Measurements from ENCODE around the gene ANKRD13A.
"Not testable (repeated sequence)": the region's sequence is repeated elsewhere in the genome, so short reads cannot be mapped to it uniquely, and the experiment has no call there.

The ANKRD13A gene

DNA sequence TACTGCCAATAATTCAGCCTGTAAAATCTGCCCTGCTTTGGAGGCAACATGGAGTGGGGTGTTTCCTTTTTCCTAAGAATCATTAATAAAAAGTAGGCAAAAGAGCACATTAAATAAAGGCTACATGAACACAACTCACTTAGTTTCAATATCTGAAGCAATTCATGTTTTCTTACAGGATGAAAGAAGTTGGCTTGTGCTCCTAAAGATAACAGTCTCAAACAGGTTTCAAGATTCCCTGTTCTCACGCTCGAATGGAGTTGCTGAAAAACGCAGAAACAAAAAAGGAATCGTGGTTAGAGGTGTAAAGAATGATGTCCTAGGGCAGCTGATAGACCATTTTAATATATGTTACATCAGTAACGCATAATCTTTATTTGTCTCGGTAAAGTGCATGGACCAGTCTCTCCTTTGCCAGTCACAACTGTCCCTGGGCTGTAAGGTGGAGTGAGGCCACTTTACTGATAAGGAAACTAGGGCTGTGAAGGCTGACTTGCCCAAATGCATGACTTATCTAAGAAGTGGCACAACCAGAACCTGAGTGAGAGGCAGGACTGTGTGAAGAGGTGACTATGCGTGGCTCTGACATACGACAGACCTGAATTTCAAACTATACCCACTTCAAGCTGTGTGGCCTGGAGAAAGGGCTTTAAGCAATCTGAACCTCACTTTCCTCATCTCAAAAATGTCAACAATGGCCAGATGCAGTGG lies 15.6 kb upstream of the ANKRD13A start:
- no peak for DNase-seq (ENCODE audit: low spot score)

- DNase-seq (ENCODE audit: low spot score): not testable (repeated sequence)
Observed at GRCh38 chr12:109986236-109986635, 13.0 kb upstream of the ANKRD13A start.

GRCh38 chr12:109987615-109988014 lies 11.6 kb upstream of the ANKRD13A start:
- DNase-seq (ENCODE audit: low spot score): no peak

GRCh38 chr12:109988274-109988673 lies 11.0 kb upstream of the ANKRD13A start:
- no peak for DNase-seq (ENCODE audit: low spot score)

DNA sequence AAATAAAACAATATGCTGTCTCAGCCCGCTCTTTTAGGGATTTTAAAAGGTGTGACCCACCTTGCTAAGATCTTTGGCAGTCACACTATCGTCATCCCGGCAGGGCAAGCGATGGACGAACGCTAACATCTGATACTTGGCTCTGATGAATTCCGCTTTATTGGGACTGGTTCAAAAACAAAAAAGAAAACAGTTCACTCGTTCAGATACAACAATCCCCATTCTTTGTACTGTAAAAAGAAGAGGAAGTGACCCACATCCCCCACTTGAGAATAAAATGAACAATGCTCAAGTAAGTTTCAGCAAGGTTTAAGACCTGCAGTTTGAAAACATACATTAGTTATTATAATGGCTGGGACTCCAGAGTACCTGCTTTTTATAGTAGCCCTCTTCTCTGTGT lies 10.3 kb upstream of the ANKRD13A start:
- DNase-seq (ENCODE audit: low spot score): no peak

GRCh38 chr12:109989380-109989779 lies 9.8 kb upstream of the ANKRD13A start:
- DNase-seq (ENCODE audit: low spot score): no peak

- DNase-seq (ENCODE audit: low spot score): no peak
Observed at GRCh38 chr12:109991586-109991985, 7.6 kb upstream of the ANKRD13A start.

GRCh38 chr12:109993091-109993490 lies 6.1 kb upstream of the ANKRD13A start:
- DNase-seq (ENCODE audit: low spot score): no peak

GRCh38 chr12:109994401-109995175 lies 4.6 kb upstream of the ANKRD13A start:
- no peak for DNase-seq (ENCODE audit: low spot score)

DNA sequence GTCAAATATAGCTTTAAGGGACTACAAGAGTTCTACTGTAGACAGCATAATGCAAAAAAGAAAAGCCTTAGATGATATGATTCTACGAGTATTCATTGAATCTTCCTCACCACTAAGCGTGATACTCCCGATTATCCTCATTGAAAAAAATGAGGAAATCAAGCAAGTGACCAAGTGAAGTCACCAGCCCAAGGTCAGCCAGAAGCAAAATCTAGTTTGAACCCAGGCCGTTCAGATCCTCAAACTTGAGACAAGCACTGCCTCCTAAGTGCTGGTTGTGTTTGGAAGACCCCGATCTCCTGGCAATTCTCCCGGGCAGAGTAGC lies 3.9 kb upstream of the ANKRD13A start:
- no peak for DNase-seq (ENCODE audit: low spot score)

DNA sequence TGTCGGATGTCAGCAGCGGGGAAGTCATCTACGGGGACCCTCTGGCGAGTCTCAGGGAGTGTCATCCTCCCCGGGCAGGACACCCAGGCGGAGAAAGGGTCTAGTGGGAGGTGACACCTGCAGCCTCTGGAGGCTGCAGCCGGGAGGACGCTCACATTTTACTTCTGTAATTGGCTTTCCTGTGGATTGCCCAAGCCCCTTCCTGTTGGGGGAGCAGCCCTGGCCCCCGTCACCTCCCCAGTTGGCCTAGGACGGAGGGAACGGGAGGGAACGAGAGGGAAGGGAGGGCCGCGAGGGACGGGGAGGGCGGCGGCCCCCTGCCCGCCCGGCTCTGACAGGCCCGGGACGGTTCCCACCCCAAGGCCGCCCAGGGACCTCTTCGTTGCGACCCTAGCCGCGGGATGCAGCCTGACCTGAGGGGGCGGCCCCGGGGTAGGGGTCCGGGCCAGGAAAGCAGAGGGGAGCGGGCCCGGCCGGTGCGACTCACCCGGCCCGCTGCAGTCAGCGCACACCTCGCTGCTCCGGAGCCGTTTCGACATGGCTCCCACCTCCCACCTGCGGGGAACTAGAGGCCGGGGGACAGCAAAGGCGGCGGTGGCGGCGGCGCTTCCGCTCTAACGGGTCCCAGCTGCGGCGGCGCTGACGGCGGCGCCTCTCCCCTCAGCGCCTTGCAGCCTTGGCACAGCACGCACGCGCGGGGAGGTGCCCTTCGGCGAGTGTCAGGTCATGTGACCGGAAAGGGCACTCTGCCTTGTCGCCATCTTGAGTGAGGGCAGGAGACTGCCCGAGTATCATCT lies 3.3 kb upstream of the ANKRD13A start, which contains the start of gene GIT2:
GIT2 (minus strand) TSS at position 683 of the 797 bp plus-strand sequence; CDS start at position 539, 144 bp downstream.
- DNase-seq (ENCODE audit: low spot score): peak; percentile 94

- no peak for DNase-seq (ENCODE audit: low spot score)
Observed at GRCh38 chr12:109996483-109996853, 2.8 kb upstream of the ANKRD13A start.

- DNase-seq (ENCODE audit: low spot score): no peak
Observed at GRCh38 chr12:109997393-109997792, 1.8 kb upstream of the ANKRD13A start.

DNA sequence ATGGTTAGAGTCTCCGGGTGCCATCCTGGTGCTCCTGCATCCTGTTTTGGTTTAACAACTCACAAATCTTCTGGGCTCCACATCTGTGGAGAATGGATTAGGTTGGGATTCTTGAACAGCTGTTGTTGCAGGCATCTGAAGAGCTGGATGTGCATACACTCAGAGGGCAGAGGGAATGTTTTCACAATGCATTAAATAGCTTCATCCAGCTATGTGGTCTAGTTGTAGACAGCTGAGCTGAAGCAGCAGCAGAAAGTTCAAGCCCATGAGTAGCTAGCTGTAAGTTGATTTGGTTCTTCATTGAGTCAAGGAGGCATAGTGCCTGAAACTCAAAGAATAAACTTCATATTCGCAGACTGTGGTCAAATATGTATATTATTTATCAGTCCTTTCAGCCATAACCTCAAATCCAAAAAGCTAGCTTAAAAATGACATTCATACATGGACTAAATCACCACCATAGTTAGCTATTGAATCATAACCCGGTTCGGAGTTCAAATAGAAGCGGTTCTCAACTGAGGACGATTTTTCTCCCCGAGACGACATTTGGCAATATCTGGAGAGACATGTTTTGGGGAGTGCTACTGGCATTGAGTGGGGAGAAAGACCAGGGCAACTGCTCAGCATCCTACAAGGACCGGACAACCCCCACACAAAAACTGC lies 858 bp upstream of the ANKRD13A start:
- no peak for DNase-seq (ENCODE audit: low spot score)

GRCh38 chr12:109999649-109999971 lies 380 bp downstream of the ANKRD13A start:
- no peak for DNase-seq (ENCODE audit: low spot score)

DNA sequence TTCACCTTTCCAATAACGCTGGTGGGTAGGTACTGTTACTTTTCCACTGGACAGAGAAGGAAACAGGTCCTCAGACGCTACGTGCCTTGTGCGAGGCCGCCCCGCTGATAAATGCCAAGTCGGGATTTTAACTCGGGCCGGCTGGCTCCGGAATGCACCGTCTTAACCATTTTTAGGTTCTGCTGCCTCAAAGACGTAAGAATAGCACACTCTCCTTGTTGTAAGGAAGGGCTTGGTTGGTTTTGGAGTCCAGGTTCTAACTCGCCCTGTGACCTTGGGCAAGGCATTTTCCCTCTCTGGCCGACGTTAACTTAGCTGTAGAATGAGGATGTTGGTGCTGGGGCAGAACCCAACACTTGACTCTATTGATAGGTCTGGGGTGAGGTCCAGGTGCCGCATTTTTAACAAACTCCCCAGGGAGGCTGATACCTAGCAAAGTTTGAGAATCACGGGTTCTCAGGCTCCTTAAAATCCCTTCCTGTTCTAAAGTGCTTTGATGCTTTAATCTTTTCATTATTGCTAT lies 814 bp downstream of the ANKRD13A start:
- no peak for DNase-seq (ENCODE audit: low spot score)

GRCh38 chr12:110001596-110001995 lies 2.4 kb downstream of the ANKRD13A start:
- DNase-seq (ENCODE audit: low spot score): no peak

- DNase-seq (ENCODE audit: low spot score): no peak
Observed at GRCh38 chr12:110002676-110003515, 3.7 kb downstream of the ANKRD13A start.

DNA sequence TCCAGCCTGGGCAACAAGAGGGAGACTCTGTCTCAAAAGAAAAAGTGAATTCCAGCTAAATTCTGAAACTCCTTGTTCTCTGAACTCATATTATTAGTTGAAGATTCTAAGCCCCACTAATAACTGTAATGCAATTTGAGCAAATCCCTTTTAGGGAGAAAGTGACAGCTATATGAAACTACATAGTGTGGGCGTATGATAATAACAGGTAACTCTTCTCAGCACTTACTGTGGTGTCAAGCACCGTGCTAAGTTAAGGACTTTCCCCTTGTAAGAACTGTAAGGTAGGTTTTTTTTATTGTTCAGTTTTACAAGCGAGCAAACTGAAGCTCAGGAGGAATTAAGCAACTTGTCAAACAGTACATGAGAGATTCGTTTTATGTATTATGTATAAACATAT lies 5.4 kb downstream of the ANKRD13A start:
- DNase-seq (ENCODE audit: low spot score): no peak

- DNase-seq (ENCODE audit: low spot score): no peak
Observed at GRCh38 chr12:110005319-110005973, 6.2 kb downstream of the ANKRD13A start.

GRCh38 chr12:110006115-110006514 lies 6.9 kb downstream of the ANKRD13A start:
- no peak for DNase-seq (ENCODE audit: low spot score)
